K562 (cell line): ENCODE data around the gene LRGUK. TPM values are rescaled to one million over a fixed set of nuclear protein-coding genes. Genes with fewer than 3 reads are reported as not detected.

Experiments
- ATAC-seq: fragments of 200-7000 bp; cut with Tn5 transposase; 3 replicates; pipeline ENCODE4 v1.9.1; 2020; ENCODE audit warnings: moderate library complexity
- BruUV-seq: library from RNA; stranded (reverse); fragments of 400-500 nt; replicated peaks from 2 replicates; lab custom pipeline; 2021; lab: Mats Ljungman, UMichigan
- CTCF ChIA-PET: fragments of 300-600 bp; formaldehyde crosslinking; extraction: SDS; loops from one replicate; lab custom pipeline; 2021; ENCODE audit warnings: low intra/inter-chr PET ratio; lab: Yijun Ruan, JAX
- POLR2A ChIA-PET: fragments of 300-600, 350-650 bp; sonication (Branson Sonifier 250); formaldehyde crosslinking; extraction: SDS; loops from one replicate; lab custom pipeline; 2021; ENCODE audit warnings: antibody characterized with exemption, inconsistent platforms; lab: Yijun Ruan, JAX
- DNase-seq, 4 experiments: peaks; one replicate each; pipeline versions ENCODE4 v3.0.0 to v3.0.0-alpha.2; 2011 to 2018; ENCODE audit warnings: low spot score in 3 of 4, mixed read lengths in 3 of 4; ENCODE audit errors: extremely low read depth in 1 of 4
- FAIRE-seq: peaks from 2 replicates; lab custom pipeline; 2011; peaks lifted over from hg19 to GRCh38; lab: Jason Lieb, UNC
- H2AFZ ChIP-seq: 2 replicates; pipeline ENCODE4 v1.6.0; 2011; ENCODE audit warnings: low read depth, low read length, control low read depth, inconsistent platforms
- H3K27ac ChIP-seq: fragments of 200-600 bp; 3 replicates; pipeline ENCODE4 v1.8.0; 2011; ENCODE audit warnings: low read depth, mild to moderate bottlenecking, control low read depth, inconsistent platforms, low read length, moderate library complexity, mixed read lengths; ENCODE audit errors: extremely low read depth
- H3K27me3 ChIP-seq, 2 experiments: fragments of 300-600 bp in 1 of 2; 2 replicates in 1 of 2; 3 replicates in 1 of 2; pipeline versions ENCODE4 v1.6.0 to v1.8.0; 2011; ENCODE audit warnings: inconsistent platforms in 2 of 2, low read length in 2 of 2, mild to moderate bottlenecking in 1 of 2, mixed read lengths in 1 of 2, moderate library complexity in 1 of 2; ENCODE audit not compliant: control insufficient read depth in 2 of 2, insufficient read depth in 2 of 2
- H3K36me3 ChIP-seq: fragments of 300-600 bp; 3 replicates; pipeline ENCODE4 v1.8.0; 2011; ENCODE audit warnings: mild to moderate bottlenecking, low read length, inconsistent platforms; ENCODE audit not compliant: control insufficient read depth, insufficient read depth
- H3K4me1 ChIP-seq, 2 experiments: fragments of 200-600 bp in 1 of 2; replicated peaks in 1 of 2; 2 replicates in 1 of 2; 3 replicates in 1 of 2; pipeline versions ENCODE4 v1.5.1 to v1.8.0; 2011; ENCODE audit warnings: inconsistent platforms in 2 of 2, low read length in 2 of 2, mild to moderate bottlenecking in 1 of 2, mixed read lengths in 1 of 2, moderate library complexity in 1 of 2; ENCODE audit not compliant: control insufficient read depth in 2 of 2, insufficient read depth in 2 of 2
- H3K4me2 ChIP-seq: 2 replicates; pipeline ENCODE4 v1.6.1; 2011; ENCODE audit warnings: low read length, control low read depth, inconsistent platforms, mixed read lengths; ENCODE audit not compliant: insufficient read depth
- H3K4me3 ChIP-seq: fragments of 200-600 bp; sonication (generic), shearing (Covaris generic); 2 replicates; pipeline ENCODE4 v1.5.1; 2016; ENCODE audit warnings: control low read depth, inconsistent platforms
- H3K79me2 ChIP-seq: fragments of 200-600 bp; 3 replicates; pipeline ENCODE4 v1.8.0; 2011; ENCODE audit warnings: low read length, inconsistent platforms; ENCODE audit not compliant: control insufficient read depth, insufficient read depth
- H3K9ac ChIP-seq, 2 experiments: 2 replicates each; pipeline versions ENCODE4 v1.6.0 to v1.6.1; 2011; ENCODE audit warnings: low read depth in 2 of 2, low read length in 2 of 2, control low read depth in 1 of 2, inconsistent platforms in 1 of 2, mild to moderate bottlenecking in 1 of 2, mixed read lengths in 1 of 2; ENCODE audit not compliant: insufficient read depth in 1 of 2
- H3K9me1 ChIP-seq: one replicate; pipeline ENCODE4 v1.6.0; 2011; ENCODE audit warnings: inconsistent platforms, mild to moderate bottlenecking, low read length, moderate library complexity; ENCODE audit not compliant: control insufficient read depth, insufficient read depth
- H3K9me3 ChIP-seq: replicated peaks from 2 replicates; pipeline ENCODE4 v1.5.1; 2011; ENCODE audit warnings: low read depth, low read length, inconsistent platforms; ENCODE audit not compliant: control insufficient read depth, insufficient read depth
- H4K20me1 ChIP-seq: replicated peaks from 2 replicates; pipeline ENCODE4 v1.6.1; 2011; ENCODE audit warnings: low read length, inconsistent platforms, mixed read lengths; ENCODE audit not compliant: control insufficient read depth, insufficient read depth
- ID3 ChIP-seq, 2 experiments: fragments of 250-450 bp in 1 of 2; fragments of 450-650 bp in 1 of 2; sonication (Bioruptor Pico) in 1 of 2; IDR thresholded peaks; 2 replicates each; pipeline versions ENCODE4 v1.6.1 to v1.8.0; 2016 to 2021; ENCODE audit warnings: mild to moderate bottlenecking in 2 of 2, moderate library complexity in 2 of 2, missing compliant biosample characterization in 1 of 2, missing genetic modification characterization in 1 of 2
- IRF2 ChIP-seq: sonication (generic); formaldehyde crosslinking; IDR thresholded peaks from 2 replicates; pipeline ENCODE4 v1.8.1; 2022; ENCODE audit warnings: mild to moderate bottlenecking, missing genetic modification reagents
- JUN ChIP-seq, 2 experiments: sonication (generic) in 1 of 2; formaldehyde crosslinking in 1 of 2; IDR thresholded peaks; 2 replicates each; pipeline versions ENCODE4 v1.6.1 to v1.8.0; 2012 to 2022; ENCODE audit warnings: borderline replicate concordance in 2 of 2, mild to moderate bottlenecking in 2 of 2, improper control_type of control experiment in 1 of 2, low read depth in 1 of 2, low read length in 1 of 2, missing genetic modification reagents in 1 of 2
- MNT ChIP-seq, 2 experiments: fragments of 450-650 bp; conservative IDR thresholded peaks; 2 replicates each; pipeline ENCODE4 v1.6.1; 2017; ENCODE audit warnings: mild to moderate bottlenecking in 2 of 2, moderate library complexity in 2 of 2
- NFIX ChIP-seq: fragments of 250-450 bp; sonication (Bioruptor Pico); IDR thresholded peaks from 2 replicates; pipeline ENCODE4 v1.4.0; 2020; ENCODE audit warnings: low read depth, mild to moderate bottlenecking, moderate library complexity
- PCBP2 ChIP-seq: fragments of 200-400 bp; formaldehyde crosslinking; IDR thresholded peaks from 2 replicates; pipeline ENCODE4 v1.6.1; 2018; ENCODE audit warnings: low read length, low read depth, mild to moderate bottlenecking, moderate library complexity; ENCODE audit not compliant: poor library complexity, severe bottlenecking
- SAFB2 ChIP-seq: fragments of 200-400 bp; formaldehyde crosslinking; IDR thresholded peaks from 2 replicates; pipeline ENCODE4 v1.6.1; 2018; ENCODE audit warnings: borderline replicate concordance, low read length, low read depth, moderate library complexity; ENCODE audit not compliant: severe bottlenecking
- TAF1 ChIP-seq: IDR thresholded peaks from 2 replicates; pipeline ENCODE4 v1.6.1; 2011; ENCODE audit warnings: mild to moderate bottlenecking, low read length, moderate library complexity; ENCODE audit not compliant: insufficient read depth, control insufficient read depth, severe bottlenecking; ENCODE audit errors: extremely low read depth
- ZNF445 ChIP-seq: fragments of 250-450 bp; sonication (Bioruptor Pico); IDR thresholded peaks from 2 replicates; pipeline ENCODE4 v1.4.0; 2020; ENCODE audit warnings: low read depth, mild to moderate bottlenecking, moderate library complexity
- WGBS: fragments of 100-300 bp; shearing (Covaris generic); methylation state at CpG from one replicate; pipeline ENCODE4 v1.1.6; 2016; ENCODE audit warnings: low coverage, mixed read lengths; ENCODE audit not compliant: insufficient coverage; ENCODE audit errors: missing lambda C conversion rate; 5-methylcytosine and 5-hydroxymethylcytosine counted together
- in situ Hi-C: fragments of 300-500 bp; cut with MboI; formaldehyde crosslinking; loops from 4 replicates; pipeline ENCODE4 v1.15.0; 2018; ENCODE audit warnings: inconsistent platforms, mixed read lengths
- intact Hi-C: fragments of 100-400 bp; cut with micrococcal nuclease; formaldehyde crosslinking; loops from 2 replicates; pipeline ENCODE4 v1.14.2; 2022
- polyA plus RNA-seq, 8 experiments: library from polyadenylated mRNA; depleted of rRNA in 4 of 8; stranded (reverse) in 5 of 8; unstranded in 3 of 8; fragments of >200 nt; fragmentation: Nextera tagmentation in 2 of 8; fragmentation: Illumina TruSeq in 1 of 8; extraction: Ambion mirVana in 2 of 8; extraction: Trizol in 1 of 8; gene quantifications; 2 replicates each; pipeline versions ENCODE4 v1.2.1 to v1.2.3, GENCODE V29; 2011 to 2014; ENCODE audit warnings: inconsistent platforms in 1 of 8, missing spikeins in 1 of 8
- total RNA-seq, 7 experiments: library from RNA; depleted of rRNA in 6 of 7; stranded (reverse); fragments of >200 nt in 6 of 7; fragmentation: Illumina TruSeq in 2 of 7; extraction: Trizol in 2 of 7; gene quantifications; 2 replicates each; pipeline versions ENCODE4 v1.2.1 to v1.2.3, GENCODE V29; 2011 to 2021; ENCODE audit warnings: low replicate concordance in 1 of 7
- TF ChIP-seq, protein P1 (sequence below): fragments of 450-650 bp; formaldehyde crosslinking; IDR thresholded peaks from 2 replicates; pipeline ENCODE4 v1.4.0; 2020; ENCODE audit warnings: mild to moderate bottlenecking

LRGUK gene
- total and polyA plus RNA-seq, 9 of the 15 experiments (the other 6 are each of a cell fraction or from before 2014, with no cell fraction given) = 0.04 to 0.33 (median 0.18) TPM

DNA sequence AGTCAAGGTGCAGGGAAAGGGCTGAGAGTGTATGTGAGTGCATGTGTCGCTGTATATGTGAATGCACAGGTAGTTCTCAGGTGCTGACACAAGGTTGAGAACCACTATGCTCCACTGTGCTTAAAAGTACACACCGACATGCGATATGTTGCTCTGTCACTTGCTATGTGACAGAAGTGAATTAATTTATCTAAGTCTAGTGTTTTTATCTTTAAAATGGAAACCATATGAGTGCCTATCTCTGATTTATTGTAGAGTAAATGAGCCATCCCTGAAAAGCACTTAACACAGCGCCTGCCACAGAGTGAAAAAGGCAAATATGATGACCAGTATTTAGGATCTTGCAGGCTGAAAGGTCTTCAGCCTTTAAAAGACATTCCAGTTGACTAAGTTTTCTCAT is 184.7 kb downstream of the LRGUK start:
- no peak for DNase-seq
- in situ Hi-C loops = no loop called here
- POLR2A ChIA-PET = no interaction called here
- Histone ChIP-seq H3K79me2 (peaks cover 15% of the 10 kb centered on the region; the same call in 2 of the 3 replicates), H4K20me1 (no peaks in the 10 kb centered on the region), H3K27me3 (no peaks in the 10 kb centered on the region)
- BruUV-seq = no TSS peak
- TF ChIP-seq PCBP2 (no peak), ZNF445 (CRISPR knock-in tag) (no peak), TAF1 (no peak), SAFB2 (no peak), MNT (conservative IDR thresholded peaks at IDR 0.05) (no peak), IRF2 (CRISPR knock-in tag) (no peak), ID3 (CRISPR knock-in tag; IDR thresholded peaks at IDR 0.05) (no peak), ID3 (tag; IDR thresholded peaks at IDR 0.05) (no peak), NFIX (CRISPR knock-in tag) (no peak), JUN (IDR thresholded peaks at IDR 0.05; ENCODE audit: borderline replicate concordance, low read depth, low read length) (no peak), JUN (CRISPR knock-in tag; IDR thresholded peaks at IDR 0.05; ENCODE audit: borderline replicate concordance) (no peak)
- TF ChIP-seq, protein P1, sequence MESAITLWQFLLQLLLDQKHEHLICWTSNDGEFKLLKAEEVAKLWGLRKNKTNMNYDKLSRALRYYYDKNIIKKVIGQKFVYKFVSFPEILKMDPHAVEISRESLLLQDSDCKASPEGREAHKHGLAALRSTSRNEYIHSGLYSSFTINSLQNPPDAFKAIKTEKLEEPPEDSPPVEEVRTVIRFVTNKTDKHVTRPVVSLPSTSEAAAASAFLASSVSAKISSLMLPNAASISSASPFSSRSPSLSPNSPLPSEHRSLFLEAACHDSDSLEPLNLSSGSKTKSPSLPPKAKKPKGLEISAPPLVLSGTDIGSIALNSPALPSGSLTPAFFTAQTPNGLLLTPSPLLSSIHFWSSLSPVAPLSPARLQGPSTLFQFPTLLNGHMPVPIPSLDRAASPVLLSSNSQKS (CRISPR knock-in tag) = no peak
- TF ChIP-seq, all 486 proteins: peak for 0
- Histone ChIP-seq H3K9me3 (no peaks in the 10 kb centered on the region), H3K36me3 (peaks cover 3% of the 10 kb centered on the region; the same call in 1 of the 3 replicates), H3K27ac (no peak overlapping the region), H3K4me2 (no peak overlapping the region), H3K9ac (no peak overlapping the region), H2AFZ (no peak overlapping the region), H3K4me1 (peaks cover 3 to 6% of the 10 kb centered on the region in 2 experiments; a peak in 2 of 5 replicates), H3K4me3 (no peak overlapping the region), H3K9me1 (no peaks in the 10 kb centered on the region)
- 90% methylated on average over 4 of the region's 4 CpGs for WGBS
- intact Hi-C loops = no loop called here
- CTCF ChIA-PET = no interaction called here
- ATAC-seq = no peak
- no peak for FAIRE-seq
